Keratinocyte (primary cell): ENCODE measurements around the gene TPRX1. TPM values are rescaled to one million over a fixed set of nuclear protein-coding genes. Genes with fewer than 3 reads are reported as not detected.

Source experiments
- DNase-seq: peaks from one replicate; pipeline ENCODE4 v3.0.0-alpha.2; 2011; ENCODE audit warnings: low read depth, missing footprints, low spot score
- FAIRE-seq: peaks from 2 replicates; lab custom pipeline; 2011; peaks lifted over from hg19 to GRCh38; lab: Jason Lieb, UNC
- H2AFZ ChIP-seq: 2 replicates; pipeline ENCODE4 v1.6.0; 2012; ENCODE audit warnings: low read length, control low read depth, inconsistent platforms; ENCODE audit not compliant: control insufficient read depth
- H3K27ac ChIP-seq: 2 replicates; pipeline ENCODE4 v1.5.1; 2011; ENCODE audit warnings: low read length; ENCODE audit not compliant: control insufficient read depth, insufficient read depth
- H3K27me3 ChIP-seq: 3 replicates; pipeline ENCODE4 v1.6.0; 2011; ENCODE audit warnings: low read length; ENCODE audit not compliant: control insufficient read depth, insufficient read depth; ENCODE audit errors: extremely low read depth
- H3K36me3 ChIP-seq, 2 experiments: 2 replicates in 1 of 2; 3 replicates in 1 of 2; pipeline ENCODE4 v1.5.1; 2011; ENCODE audit warnings: low read length in 2 of 2, mild to moderate bottlenecking in 1 of 2; ENCODE audit not compliant: control insufficient read depth in 2 of 2, insufficient read depth in 2 of 2; ENCODE audit errors: extremely low read depth in 1 of 2
- H3K4me1 ChIP-seq: 3 replicates; pipeline ENCODE4 v1.5.1; 2011; ENCODE audit warnings: low read length; ENCODE audit not compliant: control insufficient read depth, insufficient read depth; ENCODE audit errors: extremely low read depth
- H3K4me2 ChIP-seq: 3 replicates; pipeline ENCODE4 v1.6.0; 2011; ENCODE audit warnings: low read depth, low read length; ENCODE audit not compliant: control insufficient read depth, insufficient read depth; ENCODE audit errors: extremely low read depth
- H3K4me3 ChIP-seq, 3 experiments: fragments of 200-600 bp in 1 of 3; sonication (generic) in 1 of 3; 2 replicates in 2 of 3; 3 replicates in 1 of 3; pipeline ENCODE4 v1.5.1; 2011 to 2016; ENCODE audit warnings: low read length in 3 of 3, mild to moderate bottlenecking in 3 of 3, control low read depth in 2 of 3, inconsistent platforms in 1 of 3, low read depth in 1 of 3, mixed read lengths in 1 of 3, mixed run types in 1 of 3, moderate library complexity in 1 of 3; ENCODE audit not compliant: control insufficient read depth in 2 of 3, insufficient read depth in 2 of 3; ENCODE audit errors: extremely low read depth in 1 of 3
- H3K79me2 ChIP-seq: 2 replicates; pipeline ENCODE4 v1.6.0; 2012; ENCODE audit warnings: low read length; ENCODE audit not compliant: control insufficient read depth, insufficient read depth
- H3K9ac ChIP-seq: 3 replicates; pipeline ENCODE4 v1.6.0; 2011; ENCODE audit warnings: low read length; ENCODE audit not compliant: control insufficient read depth, insufficient read depth; ENCODE audit errors: extremely low read depth
- H3K9me1 ChIP-seq: 3 replicates; pipeline ENCODE4 v1.6.0; 2011; ENCODE audit warnings: low read length; ENCODE audit not compliant: control insufficient read depth, insufficient read depth; ENCODE audit errors: extremely low read depth
- H3K9me3 ChIP-seq: 2 replicates; pipeline ENCODE4 v1.5.1; 2012; ENCODE audit warnings: low read depth, low read length; ENCODE audit not compliant: control insufficient read depth
- H4K20me1 ChIP-seq: 3 replicates; pipeline ENCODE4 v1.6.0; 2011; ENCODE audit warnings: low read length; ENCODE audit not compliant: control insufficient read depth, insufficient read depth; ENCODE audit errors: extremely low read depth
- CTCF ChIP-seq, 3 experiments: IDR thresholded peaks in 1 of 3; conservative IDR thresholded peaks in 1 of 3; optimal IDR thresholded peaks in 1 of 3; 2 replicates in 2 of 3; 3 replicates in 1 of 3; pipeline versions ENCODE3 to v1.5.1; 2011; ENCODE audit warnings: low read length in 3 of 3, mild to moderate bottlenecking in 3 of 3, moderate library complexity in 2 of 3, control low read depth in 1 of 3, inconsistent platforms in 1 of 3; ENCODE audit not compliant: insufficient read depth in 2 of 3; ENCODE audit errors: extremely low read depth in 1 of 3
- EZH2 ChIP-seq: IDR thresholded peaks from one replicate; pipeline ENCODE4 v1.6.1; 2012; ENCODE audit warnings: inconsistent platforms, mild to moderate bottlenecking, low read length, moderate library complexity
- dilution Hi-C: fragments of 300-500 bp; cut with MboI; formaldehyde crosslinking; loops from one replicate; pipeline ENCODE4 v1.7.0; 2020; ENCODE audit warnings: low sequenced_read_pairs; ENCODE audit not compliant: extremely low pct_ligation_motif_present
- polyA plus RNA-seq, 5 experiments: library from polyadenylated mRNA; depleted of rRNA in 3 of 5; stranded (reverse) in 3 of 5; stranded (forward) in 1 of 5; unstranded in 1 of 5; fragments of >200 nt; gene quantifications; 1 replicate in 1 of 5; 2 replicates in 3 of 5; 3 replicates in 1 of 5; pipeline versions ENCODE4 v1.2.1 to v1.2.3, GENCODE V29; 2011 to 2012; ENCODE audit warnings: missing spikeins in 2 of 5, low read depth in 1 of 5, low replicate concordance in 1 of 5

TPRX1 gene
- polyA plus RNA-seq, 1 donor (not counting 4 experiments of a cell fraction or from before 2014, with no cell fraction given), result not detected

- no peak for DNase-seq
- no peaks in the 10 kb centered on the region for H3K36me3 ChIP-seq
- no peak overlapping the region for H2AFZ ChIP-seq
- no peak for TF ChIP-seq EZH2
- peak in 2 of 3 experiments; percentile 23 to 24 for TF ChIP-seq CTCF (optimal IDR thresholded peaks at IDR 0.05 in 1 of 3, IDR thresholded peaks at IDR 0.05 in 1 of 3, conservative IDR thresholded peaks at IDR 0.05 in 1 of 3; ENCODE audit: extremely low read depth in 1 of 3, insufficient read depth in 2 of 3, low read length in 3 of 3)
- no peaks in the 10 kb centered on the region for H4K20me1 ChIP-seq
- no peak overlapping the region for H3K4me3 ChIP-seq
- no peaks in the 10 kb centered on the region for H3K27me3 ChIP-seq
- no peaks in the 10 kb centered on the region for H3K9me1 ChIP-seq
- dilution Hi-C loops, result no loop called here
- no peaks in the 10 kb centered on the region for H3K4me1 ChIP-seq
- H3K79me2 ChIP-seq, result no peaks in the 10 kb centered on the region
- no peak overlapping the region for H3K4me2 ChIP-seq
- no peak overlapping the region for H3K27ac ChIP-seq
- FAIRE-seq, result no peak
- H3K9ac ChIP-seq, result no peak overlapping the region
- H3K9me3 ChIP-seq, result no peaks in the 10 kb centered on the region
These were observed 35.7 kb downstream of the TPRX1 start for GRCh38 chr19:47768604-47769003.

GRCh38 chr19:47767349-47767748, 37.0 kb downstream of the TPRX1 start:
- H3K9me3 ChIP-seq, result no peaks in the 10 kb centered on the region
- no peak overlapping the region for H2AFZ ChIP-seq
- dilution Hi-C loops, result no loop called here
- H3K9me1 ChIP-seq, result no peaks in the 10 kb centered on the region
- TF ChIP-seq CTCF (optimal IDR thresholded peaks at IDR 0.05 in 1 of 3, IDR thresholded peaks at IDR 0.05 in 1 of 3, conservative IDR thresholded peaks at IDR 0.05 in 1 of 3; ENCODE audit: extremely low read depth in 1 of 3, insufficient read depth in 2 of 3, low read length in 3 of 3) (no peak), EZH2 (no peak)
- FAIRE-seq, result no peak
- H3K4me1 ChIP-seq, result no peaks in the 10 kb centered on the region
- no peaks in the 10 kb centered on the region for H4K20me1 ChIP-seq
- no peaks in the 10 kb centered on the region for H3K36me3 ChIP-seq
- H3K9ac ChIP-seq, result no peak overlapping the region
- H3K79me2 ChIP-seq, result no peaks in the 10 kb centered on the region
- no peak overlapping the region for H3K4me2 ChIP-seq
- H3K27ac ChIP-seq, result no peak overlapping the region
- no peak for DNase-seq
- no peaks in the 10 kb centered on the region for H3K27me3 ChIP-seq
- H3K4me3 ChIP-seq, result no peak overlapping the region
